H1 (cell line): ENCODE data around the gene SERINC5. TPM values are rescaled to one million over a fixed set of nuclear protein-coding genes. Genes with fewer than 3 reads are reported as not detected.
A peak's percentile ranks its signal among the peaks of the same experiment; 100 is the strongest.

ENCODE experiments used
- CTCF ChIA-PET: fragments of 300-600 bp; sonication (Branson Sonifier 250); formaldehyde crosslinking; loops from one replicate; lab custom pipeline; 2021; ENCODE audit not compliant: partially characterized antibody; lab: Charles Lee
- POLR2A ChIA-PET: fragments of 300-600 bp; sonication (Branson Sonifier 250); formaldehyde crosslinking; loops from one replicate; lab custom pipeline; 2021; ENCODE audit warnings: inconsistent platforms; ENCODE audit not compliant: partially characterized antibody; lab: Charles Lee
- DNase-seq, 2 experiments: peaks; one replicate each; pipeline versions ENCODE4 v3.0.0 to v3.0.0-alpha.2; 2010 to 2022; ENCODE audit warnings: low spot score in 2 of 2, low read depth in 1 of 2, mixed read lengths in 1 of 2
- FAIRE-seq: peaks from 2 replicates; lab custom pipeline; 2011; peaks lifted over from hg19 to GRCh38; lab: Jason Lieb, UNC
- H2AFZ ChIP-seq: 2 replicates; pipeline ENCODE4 v1.8.1; 2012; ENCODE audit warnings: low read length, inconsistent platforms
- H2AK5ac ChIP-seq: 2 replicates; pipeline ENCODE4 v1.6.1; 2013; ENCODE audit warnings: low read depth, low read length
- H2BK120ac ChIP-seq: replicated peaks from 2 replicates; pipeline ENCODE3; 2013; ENCODE audit warnings: low read depth, low read length, inconsistent platforms
- H2BK12ac ChIP-seq: 2 replicates; pipeline ENCODE4 v1.6.1; 2013; ENCODE audit warnings: low read depth, low read length
- H2BK15ac ChIP-seq: 2 replicates; pipeline ENCODE4 v1.6.1; 2013; ENCODE audit warnings: low read length
- H2BK20ac ChIP-seq: 2 replicates; pipeline ENCODE4 v1.6.1; 2013; ENCODE audit warnings: low read length
- H2BK5ac ChIP-seq: 2 replicates; pipeline ENCODE4 v1.6.1; 2013; ENCODE audit warnings: low read depth, low read length
- H3K14ac ChIP-seq: 2 replicates; pipeline ENCODE4 v1.6.1; 2013; ENCODE audit warnings: inconsistent platforms; ENCODE audit not compliant: insufficient read length
- H3K18ac ChIP-seq: 2 replicates; pipeline ENCODE4 v1.6.1; 2013; ENCODE audit warnings: low read length; ENCODE audit errors: extremely low read depth
- H3K23ac ChIP-seq: 2 replicates; pipeline ENCODE4 v1.6.1; 2013; ENCODE audit warnings: inconsistent platforms; ENCODE audit not compliant: insufficient read length
- H3K23me2 ChIP-seq: 2 replicates; pipeline ENCODE4 v1.6.1; 2013; ENCODE audit warnings: low read depth, low read length
- H3K27ac ChIP-seq: 2 replicates; pipeline ENCODE4 v1.6.1; 2011; ENCODE audit warnings: low read depth, low read length, inconsistent platforms
- H3K27me3 ChIP-seq, 4 experiments: replicated peaks in 1 of 4; 1 replicate in 1 of 4; 2 replicates in 3 of 4; pipeline versions ENCODE4 v1.6.1 to v1.8.1; 2011 to 2013; ENCODE audit warnings: low read length in 3 of 4, mild to moderate bottlenecking in 3 of 4, inconsistent platforms in 2 of 4, mixed read lengths in 2 of 4, moderate library complexity in 1 of 4; ENCODE audit not compliant: control insufficient read depth in 3 of 4, insufficient read depth in 3 of 4; ENCODE audit errors: extremely low read depth in 1 of 4
- H3K36me3 ChIP-seq, 4 experiments: 2 replicates each; pipeline versions ENCODE4 v1.6.1 to v1.8.1; 2011 to 2013; ENCODE audit warnings: mild to moderate bottlenecking in 4 of 4, low read length in 3 of 4, moderate library complexity in 2 of 4, control low read depth in 1 of 4, inconsistent platforms in 1 of 4; ENCODE audit not compliant: insufficient read depth in 4 of 4, control insufficient read depth in 2 of 4
- H3K4ac ChIP-seq: replicated peaks from 2 replicates; pipeline ENCODE3; 2013; ENCODE audit warnings: low read length, low read depth, mixed read lengths, inconsistent platforms; ENCODE audit not compliant: insufficient read length
- H3K4me1 ChIP-seq, 4 experiments: replicated peaks in 1 of 4; 1 replicate in 1 of 4; 2 replicates in 3 of 4; pipeline versions ENCODE4 v1.6.1 to v1.8.1; 2011 to 2013; ENCODE audit warnings: low read length in 3 of 4, inconsistent platforms in 2 of 4, mixed read lengths in 1 of 4; ENCODE audit not compliant: insufficient read depth in 4 of 4, control insufficient read depth in 3 of 4
- H3K4me2 ChIP-seq, 2 experiments: 2 replicates each; pipeline versions ENCODE4 v1.6.1 to v1.8.1; 2011 to 2013; ENCODE audit warnings: low read depth in 2 of 2, low read length in 2 of 2, control low read depth in 1 of 2, inconsistent platforms in 1 of 2, mild to moderate bottlenecking in 1 of 2; ENCODE audit not compliant: insufficient read depth in 1 of 2
- H3K4me3 ChIP-seq, 4 experiments: fragments of 200-600, 300-600 bp in 1 of 4; sonication (generic), shearing (Covaris generic), sonication (Bioruptor Twin) in 1 of 4; 2 replicates each; pipeline versions ENCODE4 v1.5.1 to v1.8.1; 2011 to 2016; ENCODE audit warnings: low read length in 4 of 4, low read depth in 3 of 4, control low read depth in 2 of 4, inconsistent platforms in 2 of 4, mild to moderate bottlenecking in 2 of 4, mixed read lengths in 1 of 4, moderate library complexity in 1 of 4; ENCODE audit not compliant: insufficient read depth in 2 of 4; ENCODE audit errors: extremely low read depth in 1 of 4
- H3K56ac ChIP-seq: replicated peaks from 2 replicates; pipeline ENCODE3; 2013; ENCODE audit warnings: low read depth, mild to moderate bottlenecking, mixed read lengths, low read length, inconsistent platforms; ENCODE audit not compliant: insufficient read length
- H3K79me1 ChIP-seq: 2 replicates; pipeline ENCODE4 v1.6.1; 2013; ENCODE audit warnings: low read depth, low read length, control low read depth
- H3K79me2 ChIP-seq, 2 experiments: 2 replicates each; pipeline versions ENCODE4 v1.6.1 to v1.8.1; 2012 to 2013; ENCODE audit warnings: low read length in 2 of 2, mild to moderate bottlenecking in 2 of 2, inconsistent platforms in 1 of 2; ENCODE audit not compliant: insufficient read depth in 2 of 2, control insufficient read depth in 1 of 2
- H3K9ac ChIP-seq, 4 experiments: replicated peaks in 1 of 4; 1 replicate in 1 of 4; 2 replicates in 3 of 4; pipeline versions ENCODE4 v1.6.1 to v1.8.1; 2011 to 2013; ENCODE audit warnings: low read depth in 3 of 4, low read length in 3 of 4, control low read depth in 2 of 4, mild to moderate bottlenecking in 2 of 4, moderate library complexity in 2 of 4, inconsistent platforms in 1 of 4; ENCODE audit errors: extremely low read depth in 1 of 4
- H3K9me3 ChIP-seq, 2 experiments: 2 replicates each; pipeline versions ENCODE4 v1.6.1 to v1.8.1; 2012 to 2013; ENCODE audit warnings: mild to moderate bottlenecking in 2 of 2, moderate library complexity in 2 of 2, control low read depth in 1 of 2, inconsistent platforms in 1 of 2, low read depth in 1 of 2, low read length in 1 of 2, mixed read lengths in 1 of 2; ENCODE audit not compliant: insufficient read depth in 2 of 2
- H4K20me1 ChIP-seq, 2 experiments: replicated peaks in 1 of 2; 2 replicates each; pipeline versions ENCODE3 to v1.8.1; 2011 to 2013; ENCODE audit warnings: inconsistent platforms in 2 of 2, low read length in 2 of 2, mild to moderate bottlenecking in 1 of 2; ENCODE audit not compliant: insufficient read depth in 2 of 2, control insufficient read depth in 1 of 2
- H4K5ac ChIP-seq: 2 replicates; pipeline ENCODE4 v1.6.1; 2013; ENCODE audit warnings: low read length, low read depth, mixed read lengths, inconsistent platforms; ENCODE audit not compliant: insufficient read length
- H4K8ac ChIP-seq: 2 replicates; pipeline ENCODE4 v1.8.0; 2013; ENCODE audit warnings: mild to moderate bottlenecking, moderate library complexity, low read length, inconsistent platforms; ENCODE audit not compliant: insufficient read depth; ENCODE audit errors: extremely low read depth
- H4K91ac ChIP-seq: replicated peaks from 2 replicates; pipeline ENCODE3; 2013; ENCODE audit warnings: low read length, mixed read lengths, inconsistent platforms; ENCODE audit not compliant: insufficient read length
- CREB1 ChIP-seq: IDR thresholded peaks from 2 replicates; pipeline ENCODE4 v1.6.1; 2012; ENCODE audit warnings: inconsistent platforms
- GTF2F1 ChIP-seq: IDR thresholded peaks from 2 replicates; pipeline ENCODE4 v1.6.1; 2012; ENCODE audit warnings: low read depth, low read length, improper control_type of control experiment, borderline replicate concordance
- WGBS, 2 experiments: shearing (Covaris generic) in 1 of 2; methylation state at CpG; one replicate each; pipeline versions ENCODE4 v1.1.6 to v1.1.7; 2013 to 2015; ENCODE audit warnings: low lambda C conversion rate in 2 of 2, mixed read lengths in 2 of 2, inconsistent platforms in 1 of 2, low coverage in 1 of 2, missing lambda C conversion rate in 1 of 2; ENCODE audit not compliant: insufficient replicate concordance in 2 of 2, insufficient coverage in 1 of 2, insufficient read length in 1 of 2; ENCODE audit errors: extremely low coverage in 1 of 2, missing lambda C conversion rate in 1 of 2; 5-methylcytosine and 5-hydroxymethylcytosine counted together
- polyA plus RNA-seq, 7 experiments: library from polyadenylated mRNA; depleted of rRNA in 3 of 7; stranded (reverse) in 5 of 7; unstranded in 2 of 7; fragments of >200 nt in 5 of 7; fragments of 200-250 nt in 2 of 7; gene quantifications; 1 replicate in 5 of 7; 2 replicates in 1 of 7; 4 replicates in 1 of 7; pipeline versions ENCODE4 v1.2.1 to v1.2.3, GENCODE V29; 2011 to 2013; ENCODE audit warnings: missing spikeins in 2 of 7, mixed read lengths in 2 of 7
- total RNA-seq: library from RNA; stranded (reverse); fragmentation: NEBNext Ultra II Directional; extraction: Animal tissue kit (Norgen Biotek cat#: 25700); gene quantifications from 2 replicates; pipeline ENCODE4 v1.2.1, GENCODE V29; 2021

SERINC5 gene
- total and polyA plus RNA-seq, 2 of the 8 experiments (the other 6 are each of a cell fraction or from before 2014, with no cell fraction given) = 32.2 to 149 TPM

DNA sequence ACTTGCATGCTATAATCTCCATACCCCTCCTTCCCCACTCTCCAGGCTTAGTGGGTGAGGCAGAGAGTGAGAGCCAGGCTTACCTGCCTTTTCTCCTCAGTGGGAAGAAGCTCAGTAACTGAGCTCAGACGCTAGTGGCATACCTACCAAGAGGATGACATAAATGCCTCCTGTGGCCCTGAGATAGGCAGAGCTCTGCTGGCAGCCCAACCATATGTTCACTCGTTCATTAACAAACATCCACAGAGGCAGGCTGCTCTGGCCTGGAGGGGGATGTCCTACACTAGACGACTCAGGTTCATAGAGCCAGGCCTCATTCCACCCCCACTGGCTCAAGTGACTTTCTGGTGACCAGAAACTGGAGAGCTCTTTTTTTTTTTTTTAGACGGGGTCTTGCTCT, 139.4 kb downstream of the SERINC5 start:
- POLR2A ChIA-PET = interaction anchor here (0.6 to 1.0 kb wide), 2 partner anchors 11 to 333 kb away, joined by 3 to 6 read pairs; no protein-coding TSS in a partner anchor
- H4K8ac ChIP-seq = no peak overlapping the region
- no peak overlapping the region for H3K4me3 ChIP-seq
- no peaks in the 10 kb centered on the region for H4K20me1 ChIP-seq
- no peak overlapping the region for H2AK5ac ChIP-seq
- FAIRE-seq (no peak), DNase-seq (no peak)
- no peak overlapping the region for H3K4ac ChIP-seq
- TF ChIP-seq GTF2F1 (no peak), CREB1 (no peak)
- 0 out of 2 replicates have a peak overlapping the region, but pooled peaks have one; percentile 12 for H2BK15ac ChIP-seq
- H3K79me1 ChIP-seq = no peaks in the 10 kb centered on the region
- H3K14ac ChIP-seq = no peak overlapping the region
- no peak overlapping the region for H2BK5ac ChIP-seq
- H2AFZ ChIP-seq = no peak overlapping the region
- H3K4me2 ChIP-seq = no peak overlapping the region
- no peak overlapping the region for H3K56ac ChIP-seq
- H2BK20ac ChIP-seq = no peak overlapping the region; the same call in 1 of the 2 replicates
- H3K23ac ChIP-seq = no peak overlapping the region
- H3K18ac ChIP-seq = no peak overlapping the region
- no peaks in the 10 kb centered on the region for H3K79me2 ChIP-seq
- no peaks in the 10 kb centered on the region for H3K36me3 ChIP-seq
- no peak overlapping the region for H3K27ac ChIP-seq
- no peak overlapping the region for H4K5ac ChIP-seq
- no peaks in the 10 kb centered on the region for H3K23me2 ChIP-seq
- WGBS, 2 experiments = 86% methylated on average over 3 of the region's 4 CpGs; no CpG with 5 or more reads in 1 of the 2 experiments
- H3K9me3 ChIP-seq = peaks cover 0 to 3% of the 10 kb centered on the region in 2 experiments; a peak in 1 of 4 replicates
- peaks cover 0 to 3% (median 3%) of the 10 kb centered on the region in 4 experiments; a peak in 2 of 7 replicates for H3K4me1 ChIP-seq
- CTCF ChIA-PET = interaction anchor here (0.9 to 3.1 kb wide), 7 partner anchors 10 to 287 kb away, joined by 3 to 15 read pairs (median 3); no protein-coding TSS in a partner anchor
- H2BK120ac ChIP-seq = no peak overlapping the region
- H4K91ac ChIP-seq = no peak overlapping the region
- H3K27me3 ChIP-seq = 0 out of 7 replicates have a peak, but pooled peaks cover 0 to 2% (median 0%) of the 10 kb centered on the region in 4 experiments
- H2BK12ac ChIP-seq = no peak overlapping the region
- no peak overlapping the region for H3K9ac ChIP-seq
